Gastrocnemius medialis (tissue), 4 donors: Measurements from ENCODE around the gene SLA2.

ENCODE experiments used
- CTCF ChIP-seq, 5 experiments: fragments of 450-650 bp in 3 of 5; fragments of 200-600 bp in 2 of 5; sonication (generic) in 2 of 5; IDR thresholded peaks in 4 of 5; conservative IDR thresholded peaks in 1 of 5; 1 replicate in 4 of 5; 2 replicates in 1 of 5; pipeline ENCODE4 v1.5.1; 2016 to 2019; ENCODE audit warnings: antibody characterized with exemption in 5 of 5, mild to moderate bottlenecking in 3 of 5, moderate library complexity in 3 of 5
- POLR2A ChIP-seq, 2 donors: fragments of 450-650 bp; IDR thresholded peaks; one replicate each; pipeline ENCODE4 v1.6.1; 2017; ENCODE audit warnings: antibody characterized with exemption in 2 of 2, mild to moderate bottlenecking in 2 of 2, moderate library complexity in 2 of 2

- TF ChIP-seq CTCF (IDR thresholded peaks at IDR 0.05 in 4 of 5, conservative IDR thresholded peaks at IDR 0.05 in 1 of 5) (no peak), POLR2A (IDR thresholded peaks at IDR 0.05) (no peak)
These were observed 39.6 kb downstream of the SLA2 start for GRCh38 chr20:36606158-36607066.
